HFF-Myc (cell line): ENCODE results near the gene CPNE4.

Source experiments
- DNase-seq: peaks from one replicate; pipeline ENCODE4 v3.0.0-alpha.2; 2011; ENCODE audit warnings: low read depth; ENCODE audit errors: extremely low read depth
- H3K4me3 ChIP-seq: replicated peaks from 2 replicates; pipeline ENCODE4 v1.5.1; 2011; ENCODE audit warnings: low read depth, mild to moderate bottlenecking, control low read depth, low read length
- CTCF ChIP-seq: IDR thresholded peaks from 2 replicates; pipeline ENCODE4 v1.5.1; 2012; ENCODE audit warnings: mild to moderate bottlenecking, low read depth, low read length, control low read depth; ENCODE audit errors: missing control alignments

Gene CPNE4

DNA sequence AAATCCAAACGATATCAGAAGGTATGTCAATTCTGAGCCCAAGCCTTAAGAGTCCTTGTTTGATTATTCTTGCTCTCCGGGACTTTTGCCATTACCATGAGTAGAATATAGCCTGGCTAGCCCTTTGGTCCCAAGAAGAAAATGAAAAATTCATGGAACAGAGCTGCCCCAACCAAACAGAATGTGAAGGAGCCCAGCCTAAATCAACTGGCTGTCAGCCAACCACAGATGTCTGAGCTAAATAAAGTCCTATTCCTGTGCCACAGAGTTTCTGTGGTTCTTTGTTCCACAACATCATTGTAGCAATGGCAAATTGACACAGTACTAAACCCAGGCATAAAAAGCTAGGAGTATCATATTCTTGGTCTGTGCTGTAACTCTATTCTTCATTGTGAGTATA, 185.2 kb downstream of the CPNE4 start:
- H3K4me3 ChIP-seq = no peak overlapping the region
- no peak for TF ChIP-seq CTCF
- no peak for DNase-seq

- H3K4me3 ChIP-seq = no peak overlapping the region
- DNase-seq = no peak
- no peak for TF ChIP-seq CTCF
Observed at GRCh38 chr3:131847966-131848510, 186.8 kb downstream of the CPNE4 start.

- TF ChIP-seq CTCF = no peak
- DNase-seq = no peak
- H3K4me3 ChIP-seq = no peak overlapping the region
Observed at GRCh38 chr3:131846296-131846924, 188.4 kb downstream of the CPNE4 start.

DNA sequence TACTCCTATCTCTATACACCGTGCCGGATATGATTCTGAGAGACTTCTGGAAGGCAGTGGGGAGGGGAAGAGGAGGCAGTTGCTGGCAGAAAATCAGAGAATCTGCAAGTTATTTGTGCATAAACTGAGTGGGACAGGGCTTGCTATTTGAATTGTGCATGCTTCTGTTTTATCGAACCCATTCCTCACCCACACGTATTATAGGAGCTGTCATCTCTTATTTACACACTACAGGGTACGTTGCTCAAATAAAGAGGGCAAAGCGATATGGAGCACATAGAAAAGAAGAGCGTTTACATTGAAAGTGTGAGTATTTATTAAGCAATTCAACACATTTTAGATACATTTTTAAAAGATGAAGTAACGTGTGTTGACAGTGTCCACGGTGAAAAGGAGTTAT, 191.6 kb downstream of the CPNE4 start:
- no peak overlapping the region for H3K4me3 ChIP-seq
- DNase-seq = no peak
- TF ChIP-seq CTCF = no peak

DNA sequence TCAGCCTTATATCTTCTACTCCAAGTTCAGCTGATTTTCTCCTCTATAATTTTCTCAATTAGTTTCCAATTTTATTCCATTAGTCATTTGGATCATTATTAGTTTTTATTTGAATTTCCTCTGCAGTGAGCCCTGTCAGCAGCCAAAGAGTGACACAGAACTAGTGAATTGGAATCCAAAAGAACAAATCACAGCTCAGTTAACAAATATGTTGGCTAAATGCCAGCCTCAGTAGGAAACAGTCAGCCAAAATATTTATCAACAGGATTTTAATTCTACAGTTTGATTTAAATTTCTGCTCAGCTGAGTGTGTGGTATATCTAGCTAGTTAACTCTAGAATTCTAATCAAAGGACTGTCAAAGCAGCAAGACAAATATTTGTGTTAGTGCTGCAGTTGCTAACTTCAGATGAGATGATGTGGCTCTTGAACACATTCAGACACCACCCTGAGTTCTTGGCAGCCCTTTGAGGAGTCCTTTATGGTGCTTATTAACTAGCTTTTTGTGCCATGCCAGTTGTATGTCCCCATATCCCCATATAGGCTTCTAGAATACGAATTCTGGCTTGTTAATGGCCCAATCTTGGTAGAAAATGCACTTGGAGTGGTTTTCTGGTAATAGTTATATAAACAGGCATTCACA, 194.5 kb downstream of the CPNE4 start:
- H3K4me3 ChIP-seq = no peak overlapping the region
- TF ChIP-seq CTCF = no peak
- DNase-seq = no peak

DNA sequence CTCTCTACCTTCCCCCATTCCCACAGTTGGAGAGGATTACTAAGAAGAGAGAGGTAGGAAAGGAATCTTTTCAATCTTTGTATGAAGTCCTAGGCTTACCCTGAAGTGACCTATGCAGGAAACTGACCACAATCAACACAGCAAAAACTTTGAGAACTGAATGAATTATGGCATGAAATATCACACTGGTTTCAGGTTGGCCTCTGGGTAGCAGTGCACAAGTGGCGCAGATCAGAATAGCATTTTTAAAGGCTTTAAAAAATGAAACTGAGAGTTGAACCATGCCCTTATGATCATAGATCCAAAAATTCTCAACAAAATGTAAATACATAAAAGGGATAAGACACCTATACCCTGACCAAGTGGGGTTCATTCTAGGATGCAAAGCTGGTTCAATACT, 198.9 kb downstream of the CPNE4 start:
- DNase-seq = no peak
- no peak for TF ChIP-seq CTCF
- H3K4me3 ChIP-seq = no peak overlapping the region
